K562 (cell line): ENCODE data around the gene HSD17B1. TPM values are rescaled to one million over a fixed set of nuclear protein-coding genes. Genes with fewer than 3 reads are reported as not detected.

Source experiments
- CREM ChIP-seq: IDR thresholded peaks from 2 replicates; pipeline ENCODE4 v1.6.1; 2014; ENCODE audit warnings: antibody characterized with exemption, low read depth
- CXXC5 ChIP-seq: fragments of 250-450 bp; sonication (Bioruptor Pico); IDR thresholded peaks from 2 replicates; pipeline ENCODE4 v1.8.0; 2022; ENCODE audit warnings: inconsistent platforms, mild to moderate bottlenecking, moderate library complexity
- GTF2F1 ChIP-seq: IDR thresholded peaks from 2 replicates; pipeline ENCODE4 v1.6.1; 2011; ENCODE audit warnings: low read depth, low read length, improper control_type of control experiment
- MYC ChIP-seq, 2 experiments: fragments of 250-450 bp in 1 of 2; sonication (Bioruptor Pico) in 1 of 2; IDR thresholded peaks; 2 replicates each; pipeline versions ENCODE4 v1.5.1 to v1.6.1; 2012 to 2021; ENCODE audit warnings: low read depth in 2 of 2, borderline replicate concordance in 1 of 2, improper control_type of control experiment in 1 of 2, low read length in 1 of 2, mild to moderate bottlenecking in 1 of 2, moderate library complexity in 1 of 2
- MYNN ChIP-seq, 2 experiments: sonication (generic); formaldehyde crosslinking in 1 of 2; IDR thresholded peaks; 2 replicates each; pipeline versions ENCODE4 v1.5.0 to v1.6.1; 2016 to 2020; ENCODE audit warnings: antibody characterized with exemption in 1 of 2, missing genetic modification reagents in 1 of 2
- POU5F1 ChIP-seq: fragments of 150-350 bp; IDR thresholded peaks from 2 replicates; pipeline ENCODE4 v1.6.1; 2014; ENCODE audit warnings: borderline replicate concordance, low read length, low read depth, mild to moderate bottlenecking; ENCODE audit not compliant: partially characterized antibody
- RCOR1 ChIP-seq, 2 experiments: IDR thresholded peaks; 2 replicates each; pipeline ENCODE4 v1.6.1; 2012; ENCODE audit warnings: low read depth in 2 of 2, low read length in 2 of 2, borderline replicate concordance in 1 of 2, improper control_type of control experiment in 1 of 2
- SIN3B ChIP-seq: fragments of 450-650 bp; IDR thresholded peaks from 2 replicates; pipeline ENCODE4 v1.6.1; 2017; ENCODE audit warnings: low read depth, mild to moderate bottlenecking, moderate library complexity
- SPI1 ChIP-seq: IDR thresholded peaks from 2 replicates; pipeline ENCODE4 v1.6.1; 2011; ENCODE audit warnings: low read depth, low read length, control low read depth, borderline replicate concordance
- SRF ChIP-seq, 2 experiments: fragments of 250-450, 450-650 bp in 1 of 2; sonication (Bioruptor Pico) in 1 of 2; sonication (generic) in 1 of 2; formaldehyde crosslinking; IDR thresholded peaks; 2 replicates each; pipeline versions ENCODE4 v1.5.0 to v1.5.1; 2020 to 2022; ENCODE audit warnings: mild to moderate bottlenecking in 1 of 2, missing genetic modification reagents in 1 of 2
- XRCC5 ChIP-seq: fragments of 200-400 bp; formaldehyde crosslinking; IDR thresholded peaks from 2 replicates; pipeline ENCODE4 v1.6.1; 2017; ENCODE audit warnings: low read depth, mild to moderate bottlenecking, low read length
- ZNF212 ChIP-seq: fragments of 450-650 bp; formaldehyde crosslinking; IDR thresholded peaks from 2 replicates; pipeline ENCODE4 v1.4.0; 2020; ENCODE audit warnings: mild to moderate bottlenecking
- ZNF24 ChIP-seq: fragments of 450-650 bp; IDR thresholded peaks from 2 replicates; pipeline ENCODE4 v1.6.1; 2016
- ZSCAN29 ChIP-seq: fragments of 450-650 bp; IDR thresholded peaks from 2 replicates; pipeline ENCODE4 v1.6.1; 2017
- polyA plus RNA-seq, 8 experiments: library from polyadenylated mRNA; depleted of rRNA in 4 of 8; stranded (reverse) in 5 of 8; unstranded in 3 of 8; fragments of >200 nt; fragmentation: Nextera tagmentation in 2 of 8; fragmentation: Illumina TruSeq in 1 of 8; extraction: Ambion mirVana in 2 of 8; extraction: Trizol in 1 of 8; gene quantifications; 2 replicates each; pipeline versions ENCODE4 v1.2.1 to v1.2.3, GENCODE V29; 2011 to 2014; ENCODE audit warnings: inconsistent platforms in 1 of 8, missing spikeins in 1 of 8
- total RNA-seq, 7 experiments: library from RNA; depleted of rRNA in 6 of 7; stranded (reverse); fragments of >200 nt in 6 of 7; fragmentation: Illumina TruSeq in 2 of 7; extraction: Trizol in 2 of 7; gene quantifications; 2 replicates each; pipeline versions ENCODE4 v1.2.1 to v1.2.3, GENCODE V29; 2011 to 2021; ENCODE audit warnings: low replicate concordance in 1 of 7
- TF ChIP-seq, protein P1 (sequence below): fragments of 450-650 bp; formaldehyde crosslinking; conservative IDR thresholded peaks from 2 replicates; pipeline ENCODE4 v1.4.0; 2022; ENCODE audit warnings: mild to moderate bottlenecking, missing genetic modification characterization
- TF ChIP-seq, protein P2 (sequence below), 2 experiments: fragments of 450-650 bp; formaldehyde crosslinking in 1 of 2; IDR thresholded peaks; 2 replicates each; pipeline versions ENCODE4 v1.4.0 to v1.6.1; 2014 to 2020; ENCODE audit warnings: mild to moderate bottlenecking in 2 of 2, borderline replicate concordance in 1 of 2, low read depth in 1 of 2
- TF ChIP-seq, protein P3 (sequence below): IDR thresholded peaks from 2 replicates; pipeline ENCODE4 v1.6.1; 2014; ENCODE audit warnings: antibody characterized with exemption

Gene HSD17B1
- total and polyA plus RNA-seq, 9 of the 15 experiments (the other 6 are each of a cell fraction or from before 2014, with no cell fraction given) = 0.55 to 21.1 (median 3.6) TPM

DNA sequence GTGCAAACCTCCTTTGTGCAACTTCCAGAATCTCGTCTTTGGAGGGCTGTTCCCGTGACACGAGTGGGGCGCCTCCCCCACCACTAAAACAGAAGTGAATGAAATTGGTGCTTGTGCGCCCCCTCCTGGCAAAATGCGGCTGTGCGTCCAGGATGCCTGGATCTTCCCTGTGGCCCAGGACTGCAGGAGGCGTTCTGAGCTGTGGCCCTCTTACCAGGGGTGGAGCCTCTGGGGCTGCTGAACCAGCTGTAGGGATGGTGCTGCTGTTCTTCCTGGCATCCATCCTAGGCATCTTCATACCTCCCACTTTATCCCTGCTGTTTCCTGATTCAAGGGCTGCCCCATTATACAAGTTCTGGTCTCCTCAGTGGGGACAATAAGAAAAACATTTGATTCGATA lies 35.2 kb upstream of the HSD17B1 start (continued):
- TF ChIP-seq RCOR1 (IDR thresholded peaks at IDR 0.05; ENCODE audit: borderline replicate concordance in 1 of 2, low read depth in 2 of 2, low read length in 2 of 2) (peak in 1 of 2 experiments; percentile 38; a peak in 1 of 4 replicates), POU5F1 (no peak), SIN3B (peak; percentile 28; the same call in 1 of the 2 replicates), GTF2F1 (no peak), XRCC5 (peak; percentile 77; the same call in 1 of the 2 replicates), ZNF24 (peak; percentile 56), MYNN (IDR thresholded peaks at IDR 0.05) (peak; percentile 72; the same call in 1 of the 2 replicates), MYNN (CRISPR knock-in tag; IDR thresholded peaks at IDR 0.05) (no peak), CREM (peak; percentile 65), ZNF212 (CRISPR knock-in tag) (no peak), SRF (CRISPR knock-in tag; IDR thresholded peaks at IDR 0.05) (peak in 1 of 2 experiments; percentile 32; a peak in 1 of 4 replicates), CXXC5 (CRISPR knock-in tag) (0 out of 2 replicates have a peak, but pooled peaks have one; percentile 21), MYC (IDR thresholded peaks at IDR 0.05; ENCODE audit: low read depth, low read length) (0 out of 2 replicates have a peak, but pooled peaks have one; percentile 26), MYC (CRISPR knock-in tag; IDR thresholded peaks at IDR 0.05; ENCODE audit: borderline replicate concordance, low read depth) (no peak), SPI1 (peak; percentile 65), ZSCAN29 (peak; percentile 36; the same call in 1 of the 2 replicates)
- TF ChIP-seq, protein P1, sequence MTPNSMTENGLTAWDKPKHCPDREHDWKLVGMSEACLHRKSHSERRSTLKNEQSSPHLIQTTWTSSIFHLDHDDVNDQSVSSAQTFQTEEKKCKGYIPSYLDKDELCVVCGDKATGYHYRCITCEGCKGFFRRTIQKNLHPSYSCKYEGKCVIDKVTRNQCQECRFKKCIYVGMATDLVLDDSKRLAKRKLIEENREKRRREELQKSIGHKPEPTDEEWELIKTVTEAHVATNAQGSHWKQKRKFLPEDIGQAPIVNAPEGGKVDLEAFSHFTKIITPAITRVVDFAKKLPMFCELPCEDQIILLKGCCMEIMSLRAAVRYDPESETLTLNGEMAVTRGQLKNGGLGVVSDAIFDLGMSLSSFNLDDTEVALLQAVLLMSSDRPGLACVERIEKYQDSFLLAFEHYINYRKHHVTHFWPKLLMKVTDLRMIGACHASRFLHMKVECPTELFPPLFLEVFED (CRISPR knock-in tag) = no peak
- TF ChIP-seq, protein P2, sequence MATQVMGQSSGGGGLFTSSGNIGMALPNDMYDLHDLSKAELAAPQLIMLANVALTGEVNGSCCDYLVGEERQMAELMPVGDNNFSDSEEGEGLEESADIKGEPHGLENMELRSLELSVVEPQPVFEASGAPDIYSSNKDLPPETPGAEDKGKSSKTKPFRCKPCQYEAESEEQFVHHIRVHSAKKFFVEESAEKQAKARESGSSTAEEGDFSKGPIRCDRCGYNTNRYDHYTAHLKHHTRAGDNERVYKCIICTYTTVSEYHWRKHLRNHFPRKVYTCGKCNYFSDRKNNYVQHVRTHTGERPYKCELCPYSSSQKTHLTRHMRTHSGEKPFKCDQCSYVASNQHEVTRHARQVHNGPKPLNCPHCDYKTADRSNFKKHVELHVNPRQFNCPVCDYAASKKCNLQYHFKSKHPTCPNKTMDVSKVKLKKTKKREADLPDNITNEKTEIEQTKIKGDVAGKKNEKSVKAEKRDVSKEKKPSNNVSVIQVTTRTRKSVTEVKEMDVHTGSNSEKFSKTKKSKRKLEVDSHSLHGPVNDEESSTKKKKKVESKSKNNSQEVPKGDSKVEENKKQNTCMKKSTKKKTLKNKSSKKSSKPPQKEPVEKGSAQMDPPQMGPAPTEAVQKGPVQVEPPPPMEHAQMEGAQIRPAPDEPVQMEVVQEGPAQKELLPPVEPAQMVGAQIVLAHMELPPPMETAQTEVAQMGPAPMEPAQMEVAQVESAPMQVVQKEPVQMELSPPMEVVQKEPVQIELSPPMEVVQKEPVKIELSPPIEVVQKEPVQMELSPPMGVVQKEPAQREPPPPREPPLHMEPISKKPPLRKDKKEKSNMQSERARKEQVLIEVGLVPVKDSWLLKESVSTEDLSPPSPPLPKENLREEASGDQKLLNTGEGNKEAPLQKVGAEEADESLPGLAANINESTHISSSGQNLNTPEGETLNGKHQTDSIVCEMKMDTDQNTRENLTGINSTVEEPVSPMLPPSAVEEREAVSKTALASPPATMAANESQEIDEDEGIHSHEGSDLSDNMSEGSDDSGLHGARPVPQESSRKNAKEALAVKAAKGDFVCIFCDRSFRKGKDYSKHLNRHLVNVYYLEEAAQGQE (IDR thresholded peaks at IDR 0.05; ENCODE audit: borderline replicate concordance) = peak; percentile 79
- TF ChIP-seq, protein P2 (CRISPR knock-in tag; IDR thresholded peaks at IDR 0.05; ENCODE audit: low read depth) = no peak
- TF ChIP-seq, protein P3, sequence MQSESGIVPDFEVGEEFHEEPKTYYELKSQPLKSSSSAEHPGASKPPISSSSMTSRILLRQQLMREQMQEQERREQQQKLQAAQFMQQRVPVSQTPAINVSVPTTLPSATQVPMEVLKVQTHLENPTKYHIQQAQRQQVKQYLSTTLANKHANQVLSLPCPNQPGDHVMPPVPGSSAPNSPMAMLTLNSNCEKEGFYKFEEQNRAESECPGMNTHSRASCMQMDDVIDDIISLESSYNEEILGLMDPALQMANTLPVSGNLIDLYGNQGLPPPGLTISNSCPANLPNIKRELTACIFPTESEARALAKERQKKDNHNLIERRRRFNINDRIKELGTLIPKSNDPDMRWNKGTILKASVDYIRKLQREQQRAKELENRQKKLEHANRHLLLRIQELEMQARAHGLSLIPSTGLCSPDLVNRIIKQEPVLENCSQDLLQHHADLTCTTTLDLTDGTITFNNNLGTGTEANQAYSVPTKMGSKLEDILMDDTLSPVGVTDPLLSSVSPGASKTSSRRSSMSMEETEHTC = peak; percentile 68; the same call in 1 of the 2 replicates
